ENCODE results near the gene SLC7A11. TPM values are rescaled to one million over a fixed set of nuclear protein-coding genes. Genes with fewer than 3 reads are reported as not detected.
"Not testable (repeated sequence)": the region's sequence is repeated elsewhere in the genome, so short reads cannot be mapped to it uniquely, and the experiment has no call there.

The SLC7A11 gene
- total RNA-seq, 2 experiments from 2014 or later: 3.2 to 3.4 TPM

DNA sequence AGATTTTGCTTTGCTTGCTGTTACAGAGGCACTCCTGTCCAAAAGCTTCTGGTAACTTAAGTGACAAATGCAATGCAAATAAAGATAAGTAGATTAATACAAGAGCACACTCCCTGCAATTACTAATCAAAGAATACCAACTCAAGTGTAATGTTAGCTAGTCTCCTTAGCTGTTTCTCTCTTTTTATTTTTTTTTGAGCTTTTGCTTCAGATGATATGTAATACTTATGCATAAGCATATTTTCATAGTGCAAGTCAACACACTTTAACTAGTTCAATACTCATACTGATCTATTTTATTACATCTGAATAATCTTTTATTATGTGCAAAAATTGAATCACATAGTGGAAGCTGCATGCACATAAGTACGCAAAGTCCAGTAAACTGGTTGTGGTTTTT is 2.7 kb downstream of the SLC7A11 start:
- Mint-ChIP-seq H3K9me3 (no peaks in the 10 kb centered on the region), H3K4me3 (no peak overlapping the region), H3K27ac (no peak overlapping the region), H3K4me1 (ENCODE audit: low read depth) (peaks cover 22% of the 10 kb centered on the region), H3K36me3 (peaks cover 6% of the 10 kb centered on the region), H3K27me3 (no peaks in the 10 kb centered on the region)
- CTCF ChIA-PET: no interaction called here
- POLR2A ChIA-PET: no interaction called here
- no peak for DNase-seq
- intact Hi-C loops (cut with micrococcal nuclease): no loop called here

DNA sequence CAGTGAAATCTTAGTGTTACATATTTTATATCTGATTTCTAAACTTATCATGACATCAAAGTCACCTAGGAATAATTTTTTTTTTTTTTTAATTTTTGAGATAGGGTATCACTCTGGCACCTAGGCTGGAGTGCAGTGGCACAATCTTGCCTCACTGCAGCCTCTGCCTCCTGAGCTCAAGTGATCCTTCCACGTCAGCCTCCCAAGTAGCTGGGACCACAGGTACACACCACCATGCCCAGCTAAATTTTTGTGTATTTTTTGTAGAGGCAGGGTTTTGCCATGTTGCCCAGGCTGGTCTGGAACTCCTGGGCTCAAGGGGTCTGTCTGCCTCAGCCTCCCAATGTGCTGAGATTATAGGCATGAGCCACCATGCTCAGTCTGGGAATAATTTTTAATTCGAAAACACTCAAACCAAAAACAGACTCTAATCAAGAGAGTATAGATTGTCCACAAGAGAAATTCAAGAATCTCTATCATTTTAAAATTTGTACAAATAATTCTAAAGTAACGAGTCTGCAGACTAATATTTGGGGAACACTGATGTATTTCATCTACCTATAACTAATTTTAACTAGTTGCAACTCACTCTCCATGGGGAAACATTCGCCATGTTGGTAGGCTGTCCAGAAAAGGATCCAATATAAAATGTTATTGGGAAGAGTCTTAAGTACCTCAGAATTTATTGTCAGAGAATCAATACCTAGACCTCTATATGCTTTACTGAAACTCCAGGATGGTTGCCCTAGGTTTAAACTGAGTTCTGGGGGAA is 3.4 kb downstream of the SLC7A11 start:
- Mint-ChIP-seq H3K27ac (no peak overlapping the region), H3K4me1 (ENCODE audit: low read depth) (peaks cover 22% of the 10 kb centered on the region), H3K27me3 (no peaks in the 10 kb centered on the region), H3K9me3 (no peaks in the 10 kb centered on the region), H3K36me3 (peaks cover 6% of the 10 kb centered on the region), H3K4me3 (no peak overlapping the region)
- CTCF ChIA-PET: no interaction called here
- intact Hi-C loops (cut with micrococcal nuclease): no loop called here
- DNase-seq: no peak
- POLR2A ChIA-PET: no interaction called here

DNA sequence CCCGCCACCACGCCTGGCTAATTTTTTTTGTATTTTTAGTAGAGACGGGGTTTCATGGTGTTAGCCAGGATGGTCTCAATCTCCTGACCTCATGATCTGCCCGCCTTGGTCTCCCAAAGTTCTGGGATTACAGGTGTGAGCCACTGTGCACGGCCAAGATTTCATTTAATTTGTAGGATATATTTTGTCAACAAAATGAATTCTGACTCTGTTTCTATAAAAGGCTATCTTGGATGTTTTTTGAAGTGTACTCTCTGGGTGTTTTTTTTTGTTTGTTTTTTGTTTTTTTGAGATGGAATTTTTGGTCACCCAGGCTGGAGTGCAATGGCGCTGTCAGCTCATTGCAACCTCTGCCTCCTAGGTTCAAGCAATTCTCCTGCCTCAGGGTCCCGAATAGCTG is 5.0 kb downstream of the SLC7A11 start:
- CTCF ChIA-PET; POLR2A ChIA-PET; DNase-seq; H3K9me3 Mint-ChIP-seq; H3K36me3 Mint-ChIP-seq; H3K27me3 Mint-ChIP-seq; H3K4me3 Mint-ChIP-seq; intact Hi-C loops (cut with micrococcal nuclease); H3K27ac Mint-ChIP-seq: not testable (repeated sequence)
- peaks cover 22% of the 10 kb centered on the region for H3K4me1 Mint-ChIP-seq (ENCODE audit: low read depth)

DNA sequence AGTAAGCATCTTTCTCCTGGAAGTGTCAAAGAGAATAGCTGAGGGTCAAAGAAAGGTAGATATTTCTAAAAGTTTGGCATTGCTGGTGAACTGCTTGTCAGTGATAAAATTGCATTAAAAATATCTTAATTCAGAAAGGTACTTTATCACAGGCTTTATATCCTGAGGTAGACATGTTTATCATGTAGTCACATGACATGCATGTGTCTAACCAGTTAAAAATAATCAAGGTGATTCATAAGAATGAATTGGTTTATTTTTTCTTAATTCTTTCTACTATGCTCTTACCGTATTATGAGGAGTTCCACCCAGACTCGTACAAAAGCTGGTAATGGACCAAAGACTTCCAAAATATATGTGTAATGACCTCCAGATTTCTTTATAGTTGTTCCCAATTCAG is 6.1 kb downstream of the SLC7A11 start:
- no peaks in the 10 kb centered on the region for H3K27me3 Mint-ChIP-seq
- ChIA-PET POLR2A (no interaction called here), CTCF (no interaction called here)
- DNase-seq: no peak
- intact Hi-C loops (cut with micrococcal nuclease): no loop called here
- H3K36me3 Mint-ChIP-seq: no peaks in the 10 kb centered on the region
- H3K4me1 Mint-ChIP-seq (ENCODE audit: low read depth): peaks cover 14% of the 10 kb centered on the region
- H3K9me3 Mint-ChIP-seq: no peaks in the 10 kb centered on the region
- H3K27ac Mint-ChIP-seq: no peak overlapping the region
- H3K4me3 Mint-ChIP-seq: no peak overlapping the region

DNA sequence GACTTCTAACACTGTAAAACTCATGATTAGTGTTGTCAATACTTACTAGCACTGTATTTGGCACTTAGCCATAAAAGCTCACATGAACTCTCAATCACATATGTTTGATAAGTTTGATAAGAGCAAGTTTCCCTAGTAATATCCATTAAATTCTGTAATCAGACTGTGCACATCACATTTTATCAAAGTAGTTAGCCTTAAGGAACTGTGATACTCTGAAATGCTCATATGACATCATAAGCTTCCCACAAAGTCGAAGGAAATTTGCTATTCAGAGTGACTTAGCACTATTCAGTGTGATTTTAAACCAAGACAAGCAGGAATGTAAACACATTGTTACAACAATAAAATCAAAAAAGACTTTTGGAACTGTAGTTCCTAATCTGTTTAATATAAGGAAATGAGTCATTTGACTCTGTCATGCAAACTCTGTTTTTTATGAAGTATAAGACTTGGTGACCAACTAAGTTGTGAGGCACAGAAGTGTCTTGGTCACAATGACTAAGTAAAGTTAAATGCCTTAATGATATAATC is 6.7 kb downstream of the SLC7A11 start:
- Mint-ChIP-seq H3K4me3 (no peak overlapping the region), H3K27me3 (no peaks in the 10 kb centered on the region), H3K9me3 (no peaks in the 10 kb centered on the region), H3K27ac (no peak overlapping the region), H3K36me3 (no peaks in the 10 kb centered on the region), H3K4me1 (ENCODE audit: low read depth) (peaks cover 12% of the 10 kb centered on the region)
- DNase-seq: no peak
- ChIA-PET CTCF (no interaction called here), POLR2A (no interaction called here)
- intact Hi-C loops (cut with micrococcal nuclease): no loop called here

DNA sequence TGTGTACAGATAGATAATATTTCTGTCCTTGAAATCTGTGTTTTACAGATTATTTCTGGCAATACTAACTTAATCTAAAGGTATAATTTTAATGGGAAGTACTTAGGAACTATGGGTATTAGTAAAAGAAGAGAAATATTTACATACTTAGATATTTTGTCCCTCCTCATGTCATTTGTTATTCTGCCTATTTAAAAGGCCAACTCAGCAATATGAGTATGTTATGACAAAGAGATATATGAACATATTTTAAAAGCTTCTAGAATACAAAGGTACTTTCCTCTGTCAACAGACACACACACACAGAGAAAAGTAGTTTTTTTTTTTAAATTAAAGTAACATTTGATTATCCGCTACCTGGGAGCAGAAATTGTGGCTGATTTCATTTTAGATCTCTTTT is 7.9 kb downstream of the SLC7A11 start:
- ChIA-PET POLR2A (no interaction called here), CTCF (interaction anchor here (0.6 kb wide), 1 partner anchor 683 kb away, joined by 3 read pairs; no protein-coding TSS in a partner anchor)
- H3K36me3 Mint-ChIP-seq: no peaks in the 10 kb centered on the region
- no peak overlapping the region for H3K4me3 Mint-ChIP-seq
- H3K27me3 Mint-ChIP-seq: no peaks in the 10 kb centered on the region
- no peak for DNase-seq
- H3K4me1 Mint-ChIP-seq (ENCODE audit: low read depth): peaks cover 10% of the 10 kb centered on the region
- intact Hi-C loops (cut with micrococcal nuclease): no loop called here
- no peaks in the 10 kb centered on the region for H3K9me3 Mint-ChIP-seq
- H3K27ac Mint-ChIP-seq: no peak overlapping the region

DNA sequence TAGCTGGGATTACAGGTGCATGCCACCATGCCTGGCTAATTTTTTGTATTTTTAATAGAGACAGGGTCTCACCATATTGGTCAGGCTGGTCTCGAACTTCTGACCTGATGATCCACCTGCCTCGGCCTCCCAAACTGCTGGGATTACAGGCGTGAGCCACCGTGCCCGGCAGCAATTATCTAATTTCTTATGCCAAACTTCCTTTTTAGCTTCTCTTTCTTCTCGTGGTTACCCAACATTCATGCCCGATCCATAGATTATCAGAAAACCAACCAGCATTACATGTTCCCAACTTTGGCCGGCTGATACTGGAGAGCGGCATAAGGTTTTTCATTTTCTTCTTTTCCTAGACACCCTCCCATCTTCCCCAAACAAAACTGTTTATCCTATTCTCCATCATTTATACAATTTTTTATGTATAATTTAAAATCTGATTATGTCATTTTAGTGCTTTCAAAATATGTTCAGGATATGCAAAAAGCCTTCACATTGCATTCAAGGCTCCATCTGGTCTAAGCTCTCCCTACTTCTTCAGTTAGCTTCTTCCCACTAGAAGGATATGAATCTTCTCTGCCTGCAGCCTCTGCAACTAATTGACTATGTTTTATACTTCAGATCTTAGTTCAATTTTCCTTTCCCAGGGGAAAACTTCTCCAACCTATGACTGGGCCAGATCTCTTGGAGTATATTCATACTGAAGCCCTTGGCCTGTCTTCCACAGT is 8.7 kb downstream of the SLC7A11 start:
- Mint-ChIP-seq H3K4me1 (ENCODE audit: low read depth) (peaks cover 10% of the 10 kb centered on the region), H3K9me3 (no peaks in the 10 kb centered on the region), H3K36me3 (no peaks in the 10 kb centered on the region), H3K27me3 (no peaks in the 10 kb centered on the region), H3K4me3 (no peak overlapping the region), H3K27ac (no peak overlapping the region)
- ChIA-PET POLR2A (no interaction called here), CTCF (interaction anchor here (0.6 kb wide), 1 partner anchor 684 kb away, joined by 3 read pairs; no protein-coding TSS in a partner anchor)
- no peak for DNase-seq
- intact Hi-C loops (cut with micrococcal nuclease): no loop called here

DNA sequence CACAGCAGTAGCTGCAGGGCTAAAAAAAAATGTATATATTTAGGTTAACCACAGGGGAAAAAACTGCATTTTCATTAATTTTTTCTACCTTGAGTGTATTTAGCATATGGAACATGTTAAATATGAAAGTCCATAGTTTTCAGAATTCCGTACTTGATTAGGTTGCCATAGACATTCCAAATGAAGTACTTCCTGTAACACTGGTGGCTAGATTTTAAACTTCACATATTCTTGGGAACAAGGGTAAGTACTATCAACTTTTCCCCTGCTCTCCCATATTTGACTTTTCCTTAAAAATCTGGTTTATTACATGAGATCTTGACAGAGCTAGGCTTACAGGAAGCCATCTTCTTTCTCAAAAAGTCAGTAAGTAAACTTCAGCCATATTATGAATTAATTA is 9.8 kb downstream of the SLC7A11 start:
- POLR2A ChIA-PET: no interaction called here
- intact Hi-C loops (cut with micrococcal nuclease): no loop called here
- Mint-ChIP-seq H3K9me3 (no peaks in the 10 kb centered on the region), H3K27me3 (no peaks in the 10 kb centered on the region), H3K36me3 (no peaks in the 10 kb centered on the region), H3K4me3 (no peak overlapping the region), H3K27ac (no peak overlapping the region), H3K4me1 (ENCODE audit: low read depth) (peaks cover 10% of the 10 kb centered on the region)
- no peak for DNase-seq
- CTCF ChIA-PET: no interaction called here

DNA sequence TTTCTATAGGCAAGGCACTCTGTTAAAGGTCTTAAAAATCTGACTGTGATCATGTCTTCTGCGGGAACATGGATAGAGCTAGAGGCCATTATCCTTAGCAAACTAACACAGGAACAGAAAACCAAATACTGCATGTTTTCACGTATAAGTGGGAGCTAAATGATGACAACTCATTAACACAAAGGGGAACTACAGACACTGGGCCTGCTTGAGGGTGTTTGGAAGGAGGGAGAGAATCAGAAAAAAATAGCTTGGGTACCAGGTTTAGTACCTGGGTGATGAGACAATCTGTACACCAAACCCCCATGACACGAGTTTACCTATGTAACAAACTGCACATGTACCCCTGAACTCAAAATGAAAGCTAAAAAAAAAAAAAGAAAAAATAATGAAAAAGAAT is 12.1 kb downstream of the SLC7A11 start:
- no peak overlapping the region for H3K27ac Mint-ChIP-seq
- no peak for DNase-seq
- no peaks in the 10 kb centered on the region for H3K36me3 Mint-ChIP-seq
- intact Hi-C loops (cut with micrococcal nuclease): no loop called here
- H3K4me3 Mint-ChIP-seq: no peak overlapping the region
- ChIA-PET POLR2A (no interaction called here), CTCF (interaction anchor here (1.2 to 1.3 kb wide), 2 partner anchors 13 to 452 kb away, joined by 3 read pairs; no protein-coding TSS in a partner anchor)
- H3K4me1 Mint-ChIP-seq (ENCODE audit: low read depth): no peaks in the 10 kb centered on the region
- no peaks in the 10 kb centered on the region for H3K27me3 Mint-ChIP-seq
- H3K9me3 Mint-ChIP-seq: no peaks in the 10 kb centered on the region

DNA sequence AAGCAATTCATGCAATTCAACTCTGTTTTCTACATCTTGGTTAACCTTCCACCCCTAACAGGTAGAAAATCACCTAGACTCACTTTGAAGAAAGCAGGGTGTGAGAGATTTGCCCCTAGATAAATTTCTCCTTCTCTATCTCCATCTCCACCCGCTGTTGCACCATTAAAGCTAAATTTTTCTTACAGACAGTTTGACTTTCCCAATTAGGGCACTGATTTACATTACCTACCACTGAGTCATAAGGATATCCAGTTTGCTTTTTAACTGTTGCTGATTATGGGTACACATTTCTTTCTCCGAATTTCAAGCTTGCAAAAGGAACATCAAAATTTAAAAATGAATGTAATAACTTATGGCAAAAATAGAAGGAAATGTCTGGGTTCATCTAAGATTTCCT is 13.0 kb downstream of the SLC7A11 start:
- H3K36me3 Mint-ChIP-seq: no peaks in the 10 kb centered on the region
- intact Hi-C loops (cut with micrococcal nuclease): no loop called here
- ChIA-PET POLR2A (no interaction called here), CTCF (no interaction called here)
- H3K4me1 Mint-ChIP-seq (ENCODE audit: low read depth): no peaks in the 10 kb centered on the region
- no peak for DNase-seq
- no peak overlapping the region for H3K4me3 Mint-ChIP-seq
- H3K27ac Mint-ChIP-seq: no peak overlapping the region
- no peaks in the 10 kb centered on the region for H3K9me3 Mint-ChIP-seq
- H3K27me3 Mint-ChIP-seq: no peaks in the 10 kb centered on the region

DNA sequence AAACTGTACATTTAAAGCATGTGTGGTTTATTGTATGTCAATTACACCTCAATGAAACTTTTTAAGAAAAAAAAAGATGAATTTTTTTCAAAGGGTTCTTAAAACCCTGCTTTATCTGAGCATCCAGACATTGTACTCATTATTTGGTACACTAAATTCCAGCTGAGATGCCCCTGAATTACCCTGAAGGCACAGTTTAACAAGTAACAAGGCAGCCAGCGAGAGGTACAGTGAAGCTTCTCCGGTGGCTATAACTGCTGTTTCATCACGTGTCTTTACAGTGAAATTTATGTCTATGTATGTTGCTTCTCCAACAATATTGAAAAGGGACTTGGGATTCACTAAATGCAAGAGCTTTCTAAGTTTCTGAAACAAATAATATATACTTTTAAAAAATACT is 15.8 kb downstream of the SLC7A11 start:
- Mint-ChIP-seq H3K9me3 (no peaks in the 10 kb centered on the region), H3K27ac (no peak overlapping the region), H3K36me3 (no peaks in the 10 kb centered on the region), H3K4me1 (ENCODE audit: low read depth) (no peaks in the 10 kb centered on the region), H3K27me3 (no peaks in the 10 kb centered on the region), H3K4me3 (no peak overlapping the region)
- no peak for DNase-seq
- CTCF ChIA-PET: no interaction called here
- POLR2A ChIA-PET: no interaction called here
- intact Hi-C loops (cut with micrococcal nuclease): no loop called here

DNA sequence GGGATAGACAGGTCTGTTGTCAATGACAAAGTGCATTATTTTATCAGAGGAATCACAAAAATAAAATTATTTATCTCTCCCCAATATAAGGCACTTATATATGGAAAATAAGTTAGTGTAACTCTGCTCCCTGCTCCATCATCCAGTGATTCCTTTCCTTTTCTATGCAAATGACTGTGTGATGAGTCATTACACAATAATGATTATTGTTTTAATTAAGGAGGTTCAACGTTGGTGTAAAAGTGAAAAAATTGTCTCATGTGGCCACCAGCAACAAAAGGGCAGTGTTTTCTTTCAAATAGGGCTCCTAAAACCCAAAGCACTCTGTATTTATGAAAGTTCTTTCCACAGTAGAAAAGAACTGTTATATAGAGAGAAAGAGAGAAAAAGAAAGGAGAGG is 16.7 kb downstream of the SLC7A11 start:
- no peaks in the 10 kb centered on the region for H3K4me1 Mint-ChIP-seq (ENCODE audit: low read depth)
- H3K27me3 Mint-ChIP-seq: no peaks in the 10 kb centered on the region
- no peak overlapping the region for H3K27ac Mint-ChIP-seq
- DNase-seq: no peak
- H3K4me3 Mint-ChIP-seq: no peak overlapping the region
- POLR2A ChIA-PET: no interaction called here
- no peaks in the 10 kb centered on the region for H3K36me3 Mint-ChIP-seq
- CTCF ChIA-PET: no interaction called here
- intact Hi-C loops (cut with micrococcal nuclease): no loop called here
- H3K9me3 Mint-ChIP-seq: no peaks in the 10 kb centered on the region

DNA sequence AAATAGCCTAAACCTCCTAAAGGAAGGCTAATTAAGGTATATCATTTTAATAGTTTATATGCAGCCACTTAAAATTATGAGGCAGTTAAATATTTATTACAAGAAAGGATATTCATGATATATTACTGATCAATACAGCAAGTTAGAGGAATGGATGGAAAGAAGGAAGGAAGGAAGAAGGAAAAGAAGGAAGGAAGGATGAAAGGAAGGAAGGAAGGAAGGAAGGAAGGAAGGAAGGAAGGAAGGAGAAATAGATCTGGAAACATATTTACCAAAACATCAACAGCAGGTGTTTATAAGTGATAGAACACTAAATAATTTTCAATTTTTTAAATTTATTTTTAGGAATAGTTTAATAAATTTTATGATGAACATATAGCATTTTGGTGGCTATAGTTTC is 17.5 kb downstream of the SLC7A11 start:
- ChIA-PET CTCF (no interaction called here), POLR2A (no interaction called here)
- no peak overlapping the region for H3K27ac Mint-ChIP-seq
- H3K9me3 Mint-ChIP-seq: no peaks in the 10 kb centered on the region
- no peaks in the 10 kb centered on the region for H3K27me3 Mint-ChIP-seq
- no peaks in the 10 kb centered on the region for H3K36me3 Mint-ChIP-seq
- DNase-seq: no peak
- H3K4me3 Mint-ChIP-seq: no peak overlapping the region
- intact Hi-C loops (cut with micrococcal nuclease): no loop called here
- no peaks in the 10 kb centered on the region for H3K4me1 Mint-ChIP-seq (ENCODE audit: low read depth)

All from activated CD4-positive, alpha-beta memory T cell treated with anti-CD3 and anti-CD28 coated beads for 36 hours (primary cell).